Adrenal gland (tissue), 12 donors: ENCODE measurements around the gene UPK2. TPM values are rescaled to one million over a fixed set of nuclear protein-coding genes. Genes with fewer than 3 reads are reported as not detected.

ENCODE experiments used
- DNase-seq, 7 donors: peaks; one replicate each; pipeline ENCODE4 v3.0.0-alpha.2; 2019 to 2020
- H3K27ac ChIP-seq, 5 donors: fragments of 200-600 bp; sonication (generic) in 4 of 5; 1 replicate in 3 of 5; 2 replicates in 2 of 5; pipeline versions ENCODE4 v1.5.1 to v1.8.0; 2016 to 2020; ENCODE audit warnings: mild to moderate bottlenecking in 1 of 5
- H3K27me3 ChIP-seq: fragments of 200-600 bp; 2 replicates; pipeline ENCODE4 v1.8.0; 2021
- H3K36me3 ChIP-seq, 2 donors: fragments of 200-600 bp; replicated peaks in 1 of 2; 1 replicate in 1 of 2; 2 replicates in 1 of 2; pipeline versions ENCODE4 v1.5.1 to v1.8.0; 2018 to 2022
- H3K4me1 ChIP-seq, 2 donors: fragments of 200-600 bp; replicated peaks in 1 of 2; 1 replicate in 1 of 2; 2 replicates in 1 of 2; pipeline versions ENCODE4 v1.5.1 to v1.8.0; 2018 to 2021
- H3K4me3 ChIP-seq, 4 donors: fragments of 200-600 bp; sonication (generic) in 3 of 4; one replicate each; pipeline ENCODE4 v1.5.1; 2016 to 2018
- H3K9me3 ChIP-seq, 3 donors: fragments of 200-600 bp; sonication (generic) in 1 of 3; replicated peaks in 1 of 3; 1 replicate in 2 of 3; 2 replicates in 1 of 3; pipeline versions ENCODE4 v1.5.1 to v1.8.0; 2016 to 2021
- POLR2A ChIP-seq, 2 donors: fragments of 450-650 bp; IDR thresholded peaks; one replicate each; pipeline ENCODE4 v1.6.1; 2017; ENCODE audit warnings: antibody characterized with exemption in 2 of 2, mild to moderate bottlenecking in 2 of 2, moderate library complexity in 1 of 2
- WGBS, 4 donors: extraction: QIAGEN DNeasy Blood & Tissue Kit in 2 of 4; methylation state at CpG; one replicate each; pipeline versions ENCODE4 v1.1.5 to v1.1.7; 2013 to 2017; 5-methylcytosine and 5-hydroxymethylcytosine counted together
- intact Hi-C, 2 donors: fragments of 100-400 bp; cut with DNase I; formaldehyde crosslinking; loops; one replicate each; pipeline versions ENCODE4 v1.14.1 to v1.15.0; 2022 to 2023
- polyA plus RNA-seq, 3 donors: library from polyadenylated mRNA; stranded (reverse); fragments of 200-250 nt in 2 of 3; fragments of 350-450 nt in 1 of 3; fragmentation: Illumina TruSeq in 1 of 3; extraction: RNeasy Lipid Tissue Mini Kit (QIAGEN cat#74804) in 1 of 3; gene quantifications; one replicate each; pipeline ENCODE4 v1.2.3, GENCODE V29; 2013 to 2014
- total RNA-seq, 9 donors: library from RNA; depleted of rRNA in 4 of 9; stranded (reverse); fragments of >200 nt in 4 of 9; fragments of 120-200 nt in 1 of 9; fragmentation: NEBNext Ultra II Directional in 1 of 9; extraction: Animal tissue kit (Norgen Biotek cat#: 25700) in 1 of 9; gene quantifications; one replicate each; pipeline versions ENCODE4 v1.1.0 to v1.2.4, GENCODE V29; 2013 to 2023
- TF ChIP-seq, protein P1 (sequence below), 6 experiments: fragments of 450-650 bp in 4 of 6; fragments of 200-600 bp in 2 of 6; sonication (generic) in 1 of 6; IDR thresholded peaks; 1 replicate in 5 of 6; 2 replicates in 1 of 6; pipeline versions ENCODE4 v1.5.1 to v1.8.0; 2016 to 2021; ENCODE audit warnings: antibody characterized with exemption in 6 of 6, mild to moderate bottlenecking in 2 of 6, moderate library complexity in 1 of 6
- donor health status: healthy with polysubstance abuse.
- donor health status: Bipolar disorder and iron deficiency.
- donor health status: DM: yes; HTN: yes; CAD: no.
- donor health status: DM: no; HTN: no; CAD: no.
- donor health status: DM: no; HTN: no; CAD: no.
- donor health status: DM: yes; HTN: yes; CAD: no.

The UPK2 gene
- total and polyA plus RNA-seq, 12 donors = 0.39 to 1.0 (median 0.64) TPM; not detected in 9

- 5 to 11% (median 6%) methylated on average over 6 to 7 of the region's 7 CpGs for WGBS, 4 donors
- no peak for DNase-seq
- H3K4me1 ChIP-seq = peaks cover 28 to 29% of the 10 kb centered on the region in 2 donors
- peak overlapping the region in 1 of 4 donors; percentile 76 for H3K4me3 ChIP-seq
- no peaks in the 10 kb centered on the region for H3K27me3 ChIP-seq
- peak overlapping the region in 4 of 5 donors; percentile 95 to 98 (median 96) for H3K27ac ChIP-seq
- H3K9me3 ChIP-seq = no peaks in the 10 kb centered on the region
- H3K36me3 ChIP-seq = no peaks in the 10 kb centered on the region
- intact Hi-C loops = no loop called here
- TF ChIP-seq POLR2A (IDR thresholded peaks at IDR 0.05) = no peak
- TF ChIP-seq, protein P1, sequence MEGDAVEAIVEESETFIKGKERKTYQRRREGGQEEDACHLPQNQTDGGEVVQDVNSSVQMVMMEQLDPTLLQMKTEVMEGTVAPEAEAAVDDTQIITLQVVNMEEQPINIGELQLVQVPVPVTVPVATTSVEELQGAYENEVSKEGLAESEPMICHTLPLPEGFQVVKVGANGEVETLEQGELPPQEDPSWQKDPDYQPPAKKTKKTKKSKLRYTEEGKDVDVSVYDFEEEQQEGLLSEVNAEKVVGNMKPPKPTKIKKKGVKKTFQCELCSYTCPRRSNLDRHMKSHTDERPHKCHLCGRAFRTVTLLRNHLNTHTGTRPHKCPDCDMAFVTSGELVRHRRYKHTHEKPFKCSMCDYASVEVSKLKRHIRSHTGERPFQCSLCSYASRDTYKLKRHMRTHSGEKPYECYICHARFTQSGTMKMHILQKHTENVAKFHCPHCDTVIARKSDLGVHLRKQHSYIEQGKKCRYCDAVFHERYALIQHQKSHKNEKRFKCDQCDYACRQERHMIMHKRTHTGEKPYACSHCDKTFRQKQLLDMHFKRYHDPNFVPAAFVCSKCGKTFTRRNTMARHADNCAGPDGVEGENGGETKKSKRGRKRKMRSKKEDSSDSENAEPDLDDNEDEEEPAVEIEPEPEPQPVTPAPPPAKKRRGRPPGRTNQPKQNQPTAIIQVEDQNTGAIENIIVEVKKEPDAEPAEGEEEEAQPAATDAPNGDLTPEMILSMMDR (IDR thresholded peaks at IDR 0.05) = no peak
Measured at GRCh38 chr11:118927554-118928100, 28.5 kb upstream of the UPK2 start.

DNA sequence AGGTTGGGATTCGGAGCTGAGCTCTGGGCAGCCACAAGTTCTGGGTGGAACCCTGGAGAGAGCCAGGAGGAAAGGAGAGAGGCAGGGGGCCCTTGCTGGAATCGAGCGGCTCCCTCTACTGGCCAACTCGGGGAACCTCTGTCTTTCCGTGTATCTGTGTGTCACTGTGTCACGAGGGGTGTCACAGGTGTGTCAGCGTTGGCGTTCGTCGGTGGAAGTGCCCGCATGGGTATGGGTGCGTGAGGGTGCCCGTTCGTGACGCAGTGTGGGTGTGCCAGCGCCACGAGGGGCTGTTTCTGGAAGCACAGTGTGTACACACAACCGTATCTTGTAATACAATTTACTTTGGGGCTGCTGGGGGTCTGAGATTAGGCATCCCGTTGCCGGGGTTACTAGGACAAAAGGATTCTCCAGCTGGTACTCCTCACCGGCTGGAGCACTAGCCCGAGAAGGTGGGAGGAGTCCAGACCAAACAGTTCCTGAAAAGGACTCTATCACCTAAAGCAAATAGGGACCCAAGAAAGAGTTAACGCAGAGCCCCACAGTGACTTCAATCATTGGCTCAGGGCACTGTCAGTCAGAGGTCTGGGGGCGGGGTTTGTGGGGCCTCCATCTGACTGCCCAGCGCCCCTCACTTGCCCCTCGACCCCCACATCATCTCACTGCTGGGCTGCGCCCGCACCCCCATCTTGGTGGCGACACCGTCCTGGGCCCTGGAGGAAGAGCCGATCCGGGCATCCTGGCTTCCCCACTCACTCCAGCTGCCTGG, 27.8 kb upstream of the UPK2 start:
- Histone ChIP-seq H3K27ac (peak overlapping the region; percentile 95 to 98 (median 97)), H3K9me3 (no peaks in the 10 kb centered on the region), H3K27me3 (no peaks in the 10 kb centered on the region), H3K4me3 (peak overlapping the region; percentile 39 to 94 (median 69)), H3K4me1 (peaks cover 21 to 23% of the 10 kb centered on the region in 2 donors), H3K36me3 (no peaks in the 10 kb centered on the region)
- intact Hi-C loops = no loop called here
- WGBS, 4 donors = 0 to 2% (median 0%) methylated on average over 11 to 32 of the region's 32 CpGs
- DNase-seq = peak; percentile 95 to 98 (median 97)
- TF ChIP-seq POLR2A (IDR thresholded peaks at IDR 0.05) = peak; percentile 15 to 74
- TF ChIP-seq, protein P1 (IDR thresholded peaks at IDR 0.05) = peak; percentile 85 to 98 (median 96)

DNA sequence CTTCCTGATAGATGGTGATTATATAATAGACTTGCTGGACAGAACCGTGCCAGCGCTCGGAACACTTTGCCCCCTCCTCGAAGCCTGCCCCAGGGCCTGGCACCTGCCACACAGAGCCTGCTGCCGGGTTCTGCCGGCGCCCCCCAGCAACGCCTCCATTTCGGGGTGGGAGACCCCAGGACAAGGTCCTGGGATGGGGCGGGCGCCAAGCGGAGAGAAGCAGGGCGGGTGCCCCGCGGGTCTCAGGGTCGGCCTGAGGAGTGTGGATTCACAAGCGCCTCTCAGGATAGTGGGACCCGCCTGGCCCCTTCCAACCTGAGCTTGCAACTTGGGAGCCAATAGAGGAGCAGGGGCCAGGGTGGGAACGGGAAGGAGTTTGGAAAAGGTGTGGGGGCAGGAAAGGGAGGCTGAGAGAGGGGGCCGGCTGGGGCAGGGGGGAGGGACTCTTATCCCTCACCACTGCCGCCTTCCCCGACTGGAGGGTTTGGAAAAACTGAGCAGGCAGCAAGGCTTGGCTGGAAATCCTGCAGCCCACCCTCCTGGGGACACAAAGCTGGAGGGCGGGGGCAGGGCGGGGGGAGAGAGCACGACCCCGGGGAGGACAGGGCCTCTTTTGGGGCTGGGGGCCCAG, 27.1 kb upstream of the UPK2 start:
- no peaks in the 10 kb centered on the region for H3K36me3 ChIP-seq
- H3K4me3 ChIP-seq = peak overlapping the region; percentile 39 to 94 (median 69)
- H3K27ac ChIP-seq = peak overlapping the region; percentile 95 to 98 (median 97)
- no peaks in the 10 kb centered on the region for H3K27me3 ChIP-seq
- intact Hi-C loops = no loop called here
- TF ChIP-seq, protein P1 (IDR thresholded peaks at IDR 0.05) = peak in 1 of 6 experiments; percentile 4
- peak in 1 of 2 donors; percentile 6 for TF ChIP-seq POLR2A (IDR thresholded peaks at IDR 0.05)
- H3K9me3 ChIP-seq = no peaks in the 10 kb centered on the region
- DNase-seq = peak in 6 of 7 donors; percentile 65 to 78 (median 72)
- WGBS, 4 donors = 0% methylated on average over 7 to 26 of the region's 26 CpGs
- peaks cover 14 to 16% of the 10 kb centered on the region in 2 donors for H3K4me1 ChIP-seq

DNA sequence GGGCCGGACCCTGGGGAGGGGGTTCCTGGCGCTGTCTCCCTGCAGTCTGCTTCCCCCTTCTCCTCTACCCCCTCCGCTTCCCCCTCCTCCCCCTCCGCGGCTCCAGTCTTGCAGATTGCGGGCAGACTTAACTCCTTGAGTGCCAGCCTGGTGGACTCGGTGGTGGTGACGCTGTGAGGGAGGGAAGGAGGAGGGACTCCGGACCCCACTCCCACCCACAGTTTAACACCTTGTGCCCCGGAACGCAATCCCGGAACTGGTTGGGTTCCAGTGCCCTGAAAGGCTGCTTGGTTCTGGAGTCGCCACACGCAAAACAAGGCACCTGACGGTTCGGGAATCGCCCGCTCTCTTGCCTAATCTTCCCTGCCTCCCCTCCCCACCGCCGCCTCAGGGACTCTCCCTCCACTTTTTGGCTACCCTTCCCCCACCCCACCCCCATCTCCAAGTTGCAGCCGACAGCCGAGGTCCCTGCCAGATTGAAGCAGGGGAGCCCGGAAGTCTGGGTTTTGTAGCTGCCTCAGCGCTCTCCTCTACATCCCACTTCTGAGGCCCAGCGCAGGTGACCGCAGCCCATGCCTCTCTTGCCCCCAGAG, 26.5 kb upstream of the UPK2 start:
- Histone ChIP-seq H3K27ac (peak overlapping the region; percentile 95 to 98 (median 97)), H3K9me3 (no peaks in the 10 kb centered on the region), H3K4me3 (peak overlapping the region; percentile 15 to 76 (median 50)), H3K36me3 (no peaks in the 10 kb centered on the region), H3K4me1 (peaks cover 13 to 15% of the 10 kb centered on the region in 2 donors), H3K27me3 (no peaks in the 10 kb centered on the region)
- peak in 1 of 2 donors; percentile 19 for TF ChIP-seq POLR2A (IDR thresholded peaks at IDR 0.05)
- TF ChIP-seq, protein P1 (IDR thresholded peaks at IDR 0.05) = no peak
- WGBS, 4 donors = 0 to 7% (median 1%) methylated on average over 3 to 24 of the region's 26 CpGs
- peak; percentile 87 to 95 (median 93) for DNase-seq
- intact Hi-C loops = no loop called here
